CD4-positive, alpha-beta T cell treated with Interleukin-4 for 4 hours (primary cell): ENCODE data around the gene NKX2-2.
A peak's percentile ranks its signal among the peaks of the same experiment; 100 is the strongest.
"Not testable (repeated sequence)": the region's sequence is repeated elsewhere in the genome, so short reads cannot be mapped to it uniquely, and the experiment has no call there.

Source experiments
- DNase-seq: peaks from one replicate; pipeline ENCODE4 v3.0.0-alpha.2; 2020

NKX2-2 gene

DNA sequence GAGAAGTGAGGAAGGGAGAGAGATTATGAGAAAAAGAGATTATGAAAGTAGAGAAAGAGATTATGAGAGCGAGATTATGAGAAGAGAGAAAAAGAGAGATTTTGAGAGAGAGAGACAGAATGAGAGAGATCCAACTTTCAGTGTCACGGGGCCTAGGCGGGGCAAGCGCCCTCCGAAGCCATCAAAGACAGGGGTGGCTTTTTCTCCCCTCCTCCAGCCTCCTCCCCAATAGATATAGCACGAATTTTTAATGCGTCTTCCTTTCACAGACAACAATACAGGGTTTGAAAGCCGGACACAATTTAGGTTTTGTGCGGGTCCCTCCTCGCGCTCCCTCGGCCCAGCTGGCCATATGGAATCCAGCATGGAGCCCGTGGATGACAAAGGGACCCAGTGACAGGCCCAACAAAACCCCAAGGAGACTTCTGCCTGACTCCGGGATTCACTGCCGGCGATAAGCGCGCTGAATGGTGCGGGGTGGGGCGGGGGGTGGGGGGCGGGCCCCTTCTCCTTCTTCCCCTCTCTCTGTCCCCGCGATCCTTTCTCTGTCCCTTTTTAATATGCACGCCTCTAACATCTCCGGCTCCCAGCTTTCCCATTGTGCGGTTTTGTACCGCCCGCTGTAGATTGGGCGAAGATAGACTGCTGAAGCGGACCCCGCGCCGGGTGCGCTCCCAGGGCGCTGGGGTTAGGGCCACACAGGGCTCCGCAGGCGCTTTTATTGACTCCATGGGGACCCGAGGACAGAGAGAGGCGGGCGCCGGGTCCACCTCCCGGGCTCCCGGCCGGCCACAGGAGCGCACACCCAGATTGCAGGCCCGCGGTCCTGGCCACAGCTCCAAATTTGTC is 5.4 kb downstream of the NKX2-2 start:
- no peak for DNase-seq

DNA sequence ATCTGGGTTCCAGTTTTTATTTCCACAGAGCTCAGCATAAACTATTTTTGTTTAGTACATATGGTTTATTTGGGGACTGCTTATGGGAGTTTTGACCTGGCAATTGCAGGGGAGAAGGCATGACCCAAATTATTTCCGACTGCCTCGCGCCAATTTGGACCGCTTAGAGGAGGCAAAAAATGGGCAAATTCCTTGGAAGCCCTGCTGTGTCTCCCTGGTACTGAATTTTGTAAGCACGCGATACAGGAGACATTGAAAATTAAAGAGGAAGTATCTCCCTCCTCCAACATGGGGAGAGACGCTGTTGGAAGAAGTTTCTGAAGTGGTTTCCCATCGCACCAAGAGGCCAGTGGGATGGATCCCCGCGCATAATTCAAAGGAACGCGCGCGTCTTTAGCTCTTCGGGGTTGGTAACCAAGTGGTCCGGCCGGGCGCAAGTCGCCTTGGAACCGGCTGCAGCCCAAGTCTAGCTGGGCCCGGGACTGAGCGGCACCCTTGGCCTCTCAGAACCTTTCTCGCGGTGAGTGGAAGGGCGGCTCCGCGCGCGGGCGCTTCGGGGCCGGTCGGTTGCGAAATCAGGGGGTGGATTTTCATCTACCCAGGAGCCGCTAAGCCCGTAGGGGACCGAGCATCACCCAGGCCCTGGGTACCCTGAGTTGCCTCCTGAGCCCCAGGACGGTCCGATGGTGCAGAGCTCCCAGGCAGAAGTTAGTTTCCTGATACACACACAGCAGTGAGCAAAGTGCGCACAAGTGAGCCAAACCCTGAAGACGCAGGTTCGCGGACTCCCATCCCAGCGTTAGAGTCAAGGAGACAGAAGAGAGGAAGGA is 6.2 kb downstream of the NKX2-2 start:
- no peak for DNase-seq

DNA sequence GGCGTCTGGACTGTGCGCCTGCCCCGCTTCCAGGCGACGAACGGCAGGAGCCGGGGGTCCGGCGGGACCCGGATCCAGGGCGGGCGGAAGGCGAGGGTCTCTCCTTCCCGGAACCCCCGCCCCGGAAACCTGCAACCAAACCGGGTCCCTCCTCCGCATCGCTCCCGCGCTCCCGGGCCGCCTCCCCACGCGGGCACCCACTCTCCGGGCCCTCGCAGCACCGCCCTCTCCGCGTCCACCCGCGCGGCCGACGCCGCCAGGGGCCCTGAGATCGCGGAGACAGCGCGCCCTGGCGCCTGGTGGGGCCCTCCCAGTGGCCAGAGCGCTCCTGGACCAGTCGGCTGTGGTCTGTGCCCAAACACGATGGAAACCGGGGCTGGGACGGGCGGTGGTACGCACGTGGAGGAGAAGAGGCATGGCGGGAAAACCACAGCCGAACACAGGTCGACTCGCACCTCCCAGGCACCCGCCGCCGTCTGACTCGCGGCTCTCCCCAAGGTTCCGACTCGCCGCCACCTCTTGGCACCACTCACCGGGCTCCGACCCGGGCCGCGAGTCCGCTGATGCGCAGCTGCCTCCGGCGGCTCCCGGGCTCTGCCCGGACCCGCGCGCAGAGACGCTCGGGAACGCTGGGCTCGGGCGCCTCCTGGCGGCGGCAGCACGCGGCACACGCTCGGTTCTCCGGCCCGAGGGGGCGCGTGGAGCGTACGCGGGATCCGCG is 7.9 kb downstream of the NKX2-2 start:
- DNase-seq: peak; percentile 41

DNA sequence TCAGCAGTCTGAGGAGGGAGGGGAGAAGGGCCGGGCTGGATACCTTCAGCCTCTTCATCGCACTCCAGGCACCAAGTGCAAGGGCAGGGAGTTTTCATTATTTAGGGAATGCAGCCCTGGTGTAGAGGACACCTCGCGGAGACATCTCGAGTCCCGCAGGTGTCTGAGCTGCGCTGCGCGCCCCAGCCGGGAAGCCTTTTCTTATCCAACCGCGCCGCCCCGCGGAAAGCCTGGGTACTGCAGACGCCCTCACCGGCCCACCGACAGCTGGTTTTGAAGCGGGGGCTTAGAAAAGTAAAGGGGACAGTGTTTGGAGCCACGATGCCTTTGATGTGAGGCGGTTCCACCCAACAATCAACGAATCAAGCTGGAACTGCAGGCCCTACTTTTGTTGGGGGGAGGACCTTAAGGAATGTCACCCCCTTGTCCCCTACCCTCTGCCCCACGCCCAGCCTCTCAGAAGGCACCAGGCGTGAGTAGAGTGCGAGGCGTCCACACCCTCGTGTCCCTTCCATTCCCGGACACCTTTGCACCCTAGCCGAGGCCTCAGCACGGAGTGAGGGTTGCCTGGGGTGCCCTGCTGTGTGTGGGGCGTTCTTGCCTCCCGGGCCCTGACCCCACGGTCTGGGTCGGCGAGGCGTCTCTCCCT is 8.6 kb downstream of the NKX2-2 start:
- DNase-seq: peak; percentile 60

DNA sequence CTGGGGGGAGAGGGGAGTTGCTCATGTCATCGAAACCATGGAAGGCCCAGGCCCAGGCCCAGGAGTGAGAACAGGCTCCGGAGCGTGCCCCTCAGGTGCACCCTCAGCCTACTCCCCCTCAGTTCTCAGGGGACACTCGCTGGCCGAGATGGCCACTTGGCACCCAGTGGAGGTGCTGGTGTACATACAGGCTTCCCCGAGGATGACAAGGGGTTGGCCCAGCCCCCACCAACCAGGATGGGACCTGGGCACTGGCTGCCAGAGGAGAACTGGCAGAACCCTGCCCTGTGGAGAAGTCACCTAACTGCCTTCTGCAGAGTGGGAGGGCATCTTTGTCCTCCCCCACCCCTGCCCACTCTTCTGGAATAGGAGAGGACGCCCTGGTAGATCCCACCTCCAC is 9.5 kb downstream of the NKX2-2 start:
- no peak for DNase-seq

DNA sequence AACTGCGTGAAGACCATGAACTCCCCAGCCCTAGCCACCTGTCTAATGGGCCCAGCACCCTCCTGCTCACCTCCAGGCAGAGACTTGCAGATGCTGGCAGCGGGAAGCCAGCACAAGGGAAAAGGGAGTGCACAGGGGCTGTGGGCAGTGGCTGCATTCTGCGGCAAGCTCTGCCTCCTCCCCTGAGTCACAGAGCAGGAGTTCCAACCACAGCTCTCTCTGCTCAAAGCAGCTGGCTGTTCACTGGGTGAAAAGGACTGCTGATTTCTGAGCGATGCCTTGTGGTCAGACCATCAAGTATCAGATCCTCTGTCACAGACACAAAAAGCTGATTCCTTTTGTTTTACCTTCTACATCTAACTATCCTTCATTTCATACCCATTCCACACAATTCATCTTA is 10.5 kb downstream of the NKX2-2 start:
- DNase-seq: no peak

DNA sequence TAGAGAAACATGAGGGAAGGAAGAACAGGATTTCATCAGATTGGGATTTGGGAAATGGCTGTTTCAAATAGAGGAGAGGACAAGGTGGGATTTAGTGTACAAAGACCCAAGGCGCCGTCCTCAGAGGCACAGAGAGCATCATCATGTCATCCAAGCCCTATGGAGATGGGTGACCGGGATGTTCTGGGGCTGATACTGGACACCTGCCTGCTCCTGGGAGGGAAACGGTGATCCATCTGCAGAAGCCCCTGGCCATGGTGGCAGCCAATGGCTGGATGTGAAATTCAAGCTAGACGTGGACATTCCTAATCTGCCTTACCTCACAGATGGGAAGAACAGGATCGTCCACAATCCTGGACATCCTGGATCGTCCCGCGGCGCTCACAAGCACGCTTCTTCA is 12.7 kb downstream of the NKX2-2 start:
- no peak for DNase-seq

DNA sequence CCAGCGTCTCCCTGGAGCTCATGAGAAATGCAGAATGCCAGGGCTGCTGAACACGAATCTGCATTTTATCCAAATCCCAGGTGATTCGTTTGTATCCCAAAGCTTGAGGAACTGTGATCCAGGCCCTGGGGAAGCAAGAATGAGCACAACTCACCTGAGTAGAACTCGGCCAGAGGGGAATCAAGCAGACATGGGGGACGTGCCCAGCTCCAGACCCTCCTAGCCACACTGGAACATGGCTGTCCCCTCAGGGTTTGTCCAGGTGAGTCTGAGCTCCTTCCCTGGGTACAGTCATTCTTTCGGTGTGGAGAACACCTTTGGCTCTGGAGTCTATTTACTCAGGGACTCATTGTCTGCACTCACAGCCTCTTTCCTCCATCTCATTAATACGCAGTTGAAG is 13.3 kb downstream of the NKX2-2 start:
- no peak for DNase-seq

DNA sequence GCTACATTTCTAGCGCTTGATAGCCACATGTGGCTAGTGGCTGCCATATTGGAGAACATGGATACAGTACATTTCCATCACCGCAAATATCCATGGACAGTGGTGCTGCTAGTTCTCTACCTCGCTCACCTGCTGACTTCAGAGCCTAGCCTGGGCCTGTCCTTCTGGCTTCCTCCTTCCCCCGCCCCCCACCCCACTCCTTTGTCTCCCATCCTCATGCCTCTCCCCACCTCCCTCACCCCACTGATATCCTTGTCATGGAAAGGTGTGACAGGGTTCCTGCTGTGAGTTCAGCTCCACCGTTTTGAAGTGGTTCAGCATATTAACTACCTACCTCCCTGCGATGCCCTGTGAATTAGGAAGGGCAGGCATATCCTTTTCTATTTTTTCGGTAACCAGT is 14.2 kb downstream of the NKX2-2 start:
- DNase-seq: no peak

DNA sequence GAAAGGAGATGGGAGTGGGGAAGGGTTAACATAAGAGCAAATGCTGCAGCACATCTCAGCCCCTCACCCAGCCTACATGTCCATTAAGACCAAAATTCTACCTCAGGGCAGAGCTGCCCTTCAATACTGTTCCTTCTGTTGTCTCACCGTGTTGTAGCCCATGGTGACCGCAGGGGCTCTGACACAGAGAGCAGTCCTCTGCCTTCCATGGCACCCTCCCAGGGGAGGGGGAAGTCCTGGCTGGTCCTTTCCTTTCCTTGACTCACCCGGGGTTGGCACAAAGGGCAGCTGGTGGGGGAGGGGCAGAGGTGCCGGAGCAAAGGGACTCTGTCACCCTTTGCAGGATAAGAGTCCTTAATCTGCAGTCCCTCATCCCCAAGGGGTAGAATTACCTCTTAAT is 15.2 kb downstream of the NKX2-2 start:
- DNase-seq: no peak

DNA sequence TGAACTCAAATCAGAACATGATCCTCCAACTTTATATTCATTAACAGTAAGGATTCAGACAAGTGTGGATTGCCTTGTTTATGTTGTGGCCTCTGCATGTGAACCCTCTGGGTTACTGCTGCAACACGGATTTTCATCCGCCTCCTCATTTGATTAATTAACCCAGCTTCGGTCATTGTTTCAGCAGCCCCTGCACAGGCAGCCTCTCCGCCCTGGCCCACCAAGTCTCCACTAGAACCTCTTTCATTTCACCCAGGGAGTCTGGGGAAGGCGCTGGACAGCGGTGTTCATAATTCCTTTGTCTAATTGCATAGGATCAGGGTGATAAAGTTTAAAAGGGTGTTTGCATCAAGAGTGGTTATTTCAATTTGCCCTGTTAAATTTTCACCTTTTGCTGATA is 15.7 kb downstream of the NKX2-2 start:
- no peak for DNase-seq

DNA sequence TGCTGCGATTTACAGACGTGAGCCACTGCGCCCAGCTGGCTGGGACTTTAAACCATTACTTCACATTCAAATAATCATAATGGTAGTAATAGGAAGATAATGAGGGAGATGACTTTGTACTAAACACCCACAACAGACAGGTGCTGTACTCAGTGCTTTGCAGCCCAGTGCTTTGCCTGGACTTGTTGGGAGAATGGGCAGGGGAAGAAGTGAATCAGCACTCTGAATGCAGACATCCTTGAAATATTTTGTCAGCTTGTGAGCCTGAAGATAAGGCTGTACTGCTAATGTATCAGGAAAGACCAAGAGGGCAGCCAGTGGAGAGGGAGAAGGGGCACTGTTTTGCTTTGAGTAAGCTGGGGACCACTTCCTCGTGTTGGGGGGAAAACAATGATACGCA is 17.4 kb downstream of the NKX2-2 start:
- DNase-seq: no peak

DNA sequence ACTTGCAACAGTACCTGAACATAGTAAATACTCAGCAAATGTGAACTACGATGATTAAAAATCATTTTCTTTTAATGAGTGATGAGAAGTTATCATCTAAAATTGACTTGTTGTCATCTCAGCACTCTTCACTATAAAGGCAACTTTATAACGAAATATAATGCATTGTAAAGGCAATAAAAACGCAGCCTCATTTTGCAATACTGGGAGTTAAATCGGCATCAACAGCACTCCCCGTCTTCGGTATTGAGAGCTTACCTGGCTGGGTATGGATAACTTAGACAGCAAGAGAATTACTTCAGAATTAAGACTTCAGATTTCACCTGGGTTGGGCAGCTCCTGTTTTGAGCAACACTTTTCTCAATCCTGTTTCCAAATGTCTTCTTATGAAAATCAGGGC is 20.8 kb downstream of the NKX2-2 start:
- no peak for DNase-seq

DNA sequence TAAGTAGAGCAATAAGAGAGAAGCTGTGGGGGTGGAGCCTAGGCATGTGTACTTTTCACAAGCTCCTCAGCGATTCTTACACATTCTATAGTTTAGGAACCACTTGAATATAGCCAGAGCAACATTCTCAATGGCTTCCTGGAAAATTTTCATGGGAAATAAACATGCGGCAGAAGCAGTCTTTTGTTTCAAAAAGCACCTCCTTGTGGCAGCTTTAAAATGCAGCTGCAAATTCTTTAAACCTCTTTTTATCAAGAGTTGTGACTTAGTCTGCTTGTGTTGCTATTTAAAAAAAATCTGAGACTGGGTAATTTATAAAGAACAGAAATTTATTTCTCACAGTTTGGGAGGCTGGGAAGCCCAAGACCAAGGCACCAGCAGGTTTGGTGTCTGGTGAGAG is 23.8 kb downstream of the NKX2-2 start:
- no peak for DNase-seq

DNA sequence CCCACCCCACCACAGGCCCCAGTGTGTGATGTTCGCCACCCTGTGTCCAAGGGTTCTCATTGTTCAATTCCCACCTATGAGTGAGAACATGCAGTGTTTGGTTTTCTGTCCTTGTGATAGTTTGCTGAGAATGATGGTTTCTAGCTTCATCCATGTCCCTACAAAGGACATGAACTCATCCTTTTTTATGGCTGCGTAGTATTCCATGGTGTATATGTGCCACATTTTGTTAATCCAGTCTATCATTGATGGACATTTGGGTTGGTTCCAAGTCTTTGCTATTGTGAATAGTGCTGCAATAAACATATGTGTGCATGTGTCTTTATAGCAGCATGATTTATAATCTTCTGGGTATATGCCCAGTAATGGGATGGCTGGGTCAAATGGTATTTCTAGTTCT is 33.7 kb downstream of the NKX2-2 start:
- not testable (repeated sequence) for DNase-seq

DNA sequence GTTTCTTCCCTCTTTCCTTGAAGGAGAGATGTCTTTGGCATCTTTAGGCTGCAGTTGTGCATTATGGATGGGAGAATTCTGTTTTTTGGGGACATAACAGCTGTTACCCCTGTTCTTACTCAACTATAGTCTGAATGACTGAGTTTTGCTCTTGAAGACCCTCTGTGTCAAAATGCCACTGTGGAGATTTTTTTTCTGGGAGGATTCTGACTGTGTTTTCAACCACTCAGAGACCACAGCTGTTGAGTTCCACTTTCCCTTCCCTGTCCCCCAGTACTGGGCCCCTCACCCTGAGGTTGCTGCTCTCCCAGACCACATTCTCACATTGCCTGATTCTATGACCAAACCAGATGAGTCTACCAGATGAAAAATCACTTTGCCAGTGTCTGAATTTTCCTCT is 48.1 kb downstream of the NKX2-2 start:
- DNase-seq: no peak

DNA sequence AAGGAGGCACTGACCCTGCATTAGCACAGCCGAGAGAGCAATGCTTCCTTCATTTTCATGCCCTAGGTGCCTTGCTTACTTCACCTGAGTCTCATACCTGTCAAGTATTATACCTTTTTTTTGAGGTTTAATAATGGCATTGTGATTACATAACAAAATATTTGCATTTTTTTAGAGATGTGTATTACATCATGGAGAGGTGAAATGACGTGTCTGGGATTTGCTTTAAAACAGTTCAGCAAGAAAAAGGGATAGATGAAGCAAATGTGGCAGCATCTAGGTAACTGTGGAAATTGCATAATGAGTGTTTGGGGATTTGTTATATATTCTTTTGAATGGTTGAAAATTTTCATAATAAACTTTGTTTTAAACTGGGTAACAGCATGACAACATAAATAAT is 48.9 kb downstream of the NKX2-2 start:
- DNase-seq: no peak
